Measurements from ENCODE around the gene SCN4B.

SCN4B gene

DNA sequence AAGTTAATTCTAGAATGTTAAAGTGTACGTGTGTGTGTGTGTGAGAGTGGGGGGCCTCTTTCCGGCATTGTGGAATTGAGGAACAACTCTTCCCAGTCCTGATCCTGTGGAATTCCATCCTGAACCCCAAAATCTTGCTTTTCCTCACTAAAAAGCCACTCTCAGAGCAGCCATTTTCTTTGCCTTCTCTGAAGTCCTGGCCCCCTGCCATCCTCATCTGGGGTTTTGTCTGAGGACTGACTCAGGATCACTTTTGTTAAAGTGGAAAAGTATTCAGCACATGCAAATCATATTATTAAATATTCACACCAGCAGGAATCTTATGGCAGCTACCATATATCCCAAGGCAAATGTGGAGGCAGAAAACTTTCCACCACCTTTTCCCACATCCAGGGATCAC, 3.8 kb downstream of the SCN4B start:
- TF ChIP-seq, protein P1, sequence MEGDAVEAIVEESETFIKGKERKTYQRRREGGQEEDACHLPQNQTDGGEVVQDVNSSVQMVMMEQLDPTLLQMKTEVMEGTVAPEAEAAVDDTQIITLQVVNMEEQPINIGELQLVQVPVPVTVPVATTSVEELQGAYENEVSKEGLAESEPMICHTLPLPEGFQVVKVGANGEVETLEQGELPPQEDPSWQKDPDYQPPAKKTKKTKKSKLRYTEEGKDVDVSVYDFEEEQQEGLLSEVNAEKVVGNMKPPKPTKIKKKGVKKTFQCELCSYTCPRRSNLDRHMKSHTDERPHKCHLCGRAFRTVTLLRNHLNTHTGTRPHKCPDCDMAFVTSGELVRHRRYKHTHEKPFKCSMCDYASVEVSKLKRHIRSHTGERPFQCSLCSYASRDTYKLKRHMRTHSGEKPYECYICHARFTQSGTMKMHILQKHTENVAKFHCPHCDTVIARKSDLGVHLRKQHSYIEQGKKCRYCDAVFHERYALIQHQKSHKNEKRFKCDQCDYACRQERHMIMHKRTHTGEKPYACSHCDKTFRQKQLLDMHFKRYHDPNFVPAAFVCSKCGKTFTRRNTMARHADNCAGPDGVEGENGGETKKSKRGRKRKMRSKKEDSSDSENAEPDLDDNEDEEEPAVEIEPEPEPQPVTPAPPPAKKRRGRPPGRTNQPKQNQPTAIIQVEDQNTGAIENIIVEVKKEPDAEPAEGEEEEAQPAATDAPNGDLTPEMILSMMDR (conservative IDR thresholded peaks at IDR 0.05; ENCODE audit: low read depth, low read length), result no peak

DNA sequence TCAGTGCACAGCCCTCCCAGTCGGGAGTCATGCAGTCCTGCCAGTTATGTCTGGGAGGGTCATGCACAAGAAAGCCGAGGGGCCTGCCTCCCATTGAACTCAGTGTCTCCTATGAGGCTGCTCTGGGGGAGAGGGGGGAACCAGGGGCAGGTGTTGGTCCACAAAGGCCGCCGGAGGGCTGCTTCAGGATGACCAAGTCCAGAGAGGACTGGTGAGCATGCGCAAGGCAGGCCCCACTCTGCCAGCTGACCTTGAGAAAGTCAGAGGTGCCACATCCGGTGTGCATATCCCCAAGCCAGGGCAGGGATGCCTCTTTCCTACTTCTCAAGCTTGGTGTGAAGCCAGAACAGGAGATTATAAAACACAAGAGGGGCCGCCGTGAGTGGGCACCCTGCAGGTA, 4.4 kb downstream of the SCN4B start:
- TF ChIP-seq, protein P1 (conservative IDR thresholded peaks at IDR 0.05; ENCODE audit: low read depth, low read length), result no peak
- DNase-seq (ENCODE audit: low read depth), result no peak
- no peak overlapping the region for H3K4me3 ChIP-seq (ENCODE audit: low read length)

More for the DNA sequence above, 3.8 kb downstream of the SCN4B start:
- no peak overlapping the region for H3K4me3 ChIP-seq (ENCODE audit: low read length)
- DNase-seq (ENCODE audit: low read depth), result no peak

DNA sequence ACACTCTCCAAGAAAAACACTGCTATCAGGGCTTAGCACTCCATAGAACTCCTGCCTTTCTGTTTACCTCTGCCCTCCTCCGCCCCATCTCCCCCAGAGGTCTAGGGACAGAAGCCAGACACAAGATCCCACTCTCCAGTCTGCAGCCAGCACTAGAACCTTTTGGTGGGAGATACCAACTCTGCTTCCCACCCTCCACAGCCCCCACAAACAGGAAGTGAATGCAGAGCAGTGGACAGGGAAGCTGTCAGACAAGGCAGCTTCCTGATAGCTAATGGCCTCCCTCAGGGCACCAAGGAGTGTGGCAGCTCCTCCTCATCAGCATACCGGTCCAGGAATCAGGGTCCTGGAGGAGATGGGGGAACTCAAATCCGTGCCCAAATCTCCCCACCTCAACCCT, 5.1 kb downstream of the SCN4B start:
- no peak for DNase-seq (ENCODE audit: low read depth)
- H3K4me3 ChIP-seq (ENCODE audit: low read length), result no peak overlapping the region
- TF ChIP-seq, protein P1 (conservative IDR thresholded peaks at IDR 0.05; ENCODE audit: low read depth, low read length), result no peak

DNA sequence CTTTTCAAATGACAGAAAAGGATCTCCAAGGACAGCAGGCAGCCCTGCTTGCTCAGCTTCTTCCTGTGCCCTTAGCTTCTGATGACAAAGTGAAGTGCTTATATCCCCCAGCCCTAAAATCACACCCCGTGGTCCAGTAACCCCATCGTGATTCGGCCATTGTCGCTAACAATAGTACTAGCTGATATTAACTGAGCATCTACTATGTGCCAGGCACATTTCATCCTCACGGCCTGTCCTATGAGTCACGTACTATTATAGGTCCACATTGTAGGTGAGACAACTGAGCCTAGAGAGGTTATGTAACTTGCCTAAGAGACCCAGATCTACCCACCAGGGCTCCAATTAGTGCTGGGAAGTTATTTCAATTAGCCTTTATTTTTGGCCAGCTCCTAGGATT, 6.1 kb downstream of the SCN4B start:
- H3K4me3 ChIP-seq (ENCODE audit: low read length), result no peak overlapping the region
- TF ChIP-seq, protein P1 (conservative IDR thresholded peaks at IDR 0.05; ENCODE audit: low read depth, low read length), result no peak
- DNase-seq (ENCODE audit: low read depth), result no peak

DNA sequence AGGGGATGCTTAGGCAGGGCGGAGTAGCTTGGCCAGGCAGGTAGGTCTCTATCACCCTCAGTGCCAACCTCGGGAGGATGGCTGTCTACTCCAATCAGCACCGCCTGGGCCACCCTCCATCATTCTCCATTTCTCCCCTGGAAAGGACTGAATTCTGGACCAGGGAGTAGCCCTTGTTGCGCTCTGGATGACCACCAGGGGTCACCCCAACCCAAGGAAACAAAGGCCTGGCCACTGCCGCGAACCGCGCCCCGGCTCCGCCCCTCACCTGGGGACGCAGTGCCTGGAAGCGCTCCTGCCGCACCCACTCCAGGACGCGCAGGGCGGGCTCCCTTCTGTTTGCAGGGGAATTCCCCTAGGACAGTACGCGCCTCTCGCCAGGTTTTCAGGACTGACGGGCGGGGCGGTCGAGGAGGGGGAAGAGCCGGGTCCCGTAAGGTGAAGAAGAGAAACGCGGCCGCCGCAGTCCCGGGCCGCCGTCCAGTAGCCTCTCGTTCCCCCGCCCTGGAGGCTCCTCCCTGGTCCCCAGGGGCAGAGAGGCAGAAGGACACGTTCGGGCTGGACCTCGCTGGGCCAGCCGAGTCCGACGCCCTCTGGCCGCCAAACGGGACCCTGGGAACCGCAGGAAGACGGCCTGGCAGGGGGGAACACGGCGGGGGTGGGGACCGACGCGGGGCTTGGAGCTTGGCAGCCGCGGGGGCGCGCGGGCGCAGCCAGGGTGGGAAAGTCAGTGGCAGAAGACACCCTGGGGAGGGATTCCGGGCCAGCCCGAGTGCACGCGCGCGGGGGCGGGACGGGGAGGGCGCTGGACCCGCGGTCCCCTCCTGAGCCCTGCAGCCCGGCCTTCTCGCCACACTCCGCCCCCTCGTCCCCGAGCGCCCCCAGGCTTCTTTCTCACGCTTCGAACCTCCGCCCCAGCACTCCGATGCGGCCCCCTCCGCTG, 7.1 kb downstream of the SCN4B start:
- peak overlapping the region; percentile 55 for H3K4me3 ChIP-seq (ENCODE audit: low read length)
- peak; percentile 16 for DNase-seq (ENCODE audit: low read depth)
- TF ChIP-seq, protein P1 (conservative IDR thresholded peaks at IDR 0.05; ENCODE audit: low read depth, low read length), result peak; percentile 89

DNA sequence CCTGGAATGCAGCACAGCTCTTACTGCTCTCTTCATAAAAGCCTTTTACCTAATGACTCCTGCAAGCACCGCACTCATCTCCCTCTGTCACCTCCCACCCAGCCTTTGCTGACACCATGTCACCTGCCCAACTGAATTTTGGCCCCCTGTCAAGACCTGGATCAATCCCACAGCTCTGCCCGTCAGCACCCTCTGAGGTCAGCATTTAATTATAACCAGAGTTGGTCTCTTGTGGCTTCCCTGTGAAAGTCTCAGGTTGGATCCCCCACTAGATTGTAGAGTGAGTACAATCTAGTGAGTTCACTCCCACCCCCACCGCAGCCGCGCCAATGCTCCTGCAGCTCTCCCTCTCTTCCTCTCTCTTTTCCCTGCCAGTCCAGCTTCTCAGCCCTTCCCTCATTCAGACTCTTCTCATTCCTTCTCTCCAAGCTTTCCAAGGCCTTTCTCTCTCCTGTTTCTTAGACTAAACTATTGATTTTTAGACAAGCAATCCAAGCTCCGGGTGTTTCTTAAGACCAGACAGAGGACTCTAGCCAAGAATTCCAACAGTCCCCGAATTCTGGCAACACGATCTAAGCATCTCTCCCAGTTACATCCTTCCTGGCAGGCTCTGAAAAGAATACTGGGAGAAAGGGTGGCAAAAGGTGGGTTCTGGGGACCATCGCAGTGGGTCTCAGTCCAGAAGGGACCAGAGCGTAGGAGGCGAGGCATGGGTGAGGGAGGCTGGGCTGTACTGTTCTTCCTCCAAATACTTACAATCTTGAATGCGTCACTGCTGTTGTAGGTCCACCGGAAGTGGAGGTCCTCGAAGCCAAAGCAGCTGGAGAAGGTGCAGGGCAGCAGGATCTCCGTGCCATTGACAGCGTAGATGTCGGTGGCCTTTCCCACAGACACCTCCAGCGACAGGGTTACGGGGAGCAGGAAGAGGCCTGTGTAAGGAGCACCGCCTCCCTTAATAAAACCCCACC, 8.0 kb downstream of the SCN4B start:
- DNase-seq (ENCODE audit: low read depth), result no peak
- TF ChIP-seq, protein P1 (conservative IDR thresholded peaks at IDR 0.05; ENCODE audit: low read depth, low read length), result no peak
- no peak overlapping the region for H3K4me3 ChIP-seq (ENCODE audit: low read length)
